NT2/D1 (cell line): ENCODE results near the gene MT1M.

Experiments
- YY1 ChIP-seq: IDR thresholded peaks from 2 replicates; pipeline ENCODE4 v1.6.1; 2011; ENCODE audit not compliant: insufficient read length, insufficient read depth
- ZNF274 ChIP-seq: IDR thresholded peaks from 2 replicates; pipeline ENCODE4 v1.6.1; 2011; ENCODE audit warnings: mild to moderate bottlenecking, low read depth, low read length

DNA sequence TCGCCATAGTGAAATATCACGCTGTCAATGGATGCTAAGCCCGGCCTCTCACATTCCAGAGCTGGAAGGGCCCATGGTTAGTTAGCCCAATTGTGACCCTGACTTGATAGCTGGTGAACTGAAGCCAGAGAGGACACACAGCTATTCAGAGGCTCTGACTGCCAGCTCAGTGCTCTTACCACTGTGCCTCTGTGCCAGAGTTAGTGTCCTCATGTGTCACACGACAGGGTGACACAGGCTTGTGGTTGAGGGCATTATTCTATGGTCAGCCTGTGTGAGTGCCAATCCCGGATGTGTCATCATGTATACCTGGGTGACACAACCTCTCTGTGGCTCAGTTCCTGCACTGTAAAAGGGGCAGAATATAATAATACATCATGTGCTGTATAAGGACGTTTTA lies 47.4 kb downstream of the MT1M start:
- TF ChIP-seq YY1 (no peak), ZNF274 (no peak)
